ENCODE results near the gene ADPRHL1. TPM values are rescaled to one million over a fixed set of nuclear protein-coding genes. Genes with fewer than 3 reads are reported as not detected.

ADPRHL1 gene
- total RNA-seq, 2 experiments from 2014 or later, result 0.42 to 0.47 TPM

DNA sequence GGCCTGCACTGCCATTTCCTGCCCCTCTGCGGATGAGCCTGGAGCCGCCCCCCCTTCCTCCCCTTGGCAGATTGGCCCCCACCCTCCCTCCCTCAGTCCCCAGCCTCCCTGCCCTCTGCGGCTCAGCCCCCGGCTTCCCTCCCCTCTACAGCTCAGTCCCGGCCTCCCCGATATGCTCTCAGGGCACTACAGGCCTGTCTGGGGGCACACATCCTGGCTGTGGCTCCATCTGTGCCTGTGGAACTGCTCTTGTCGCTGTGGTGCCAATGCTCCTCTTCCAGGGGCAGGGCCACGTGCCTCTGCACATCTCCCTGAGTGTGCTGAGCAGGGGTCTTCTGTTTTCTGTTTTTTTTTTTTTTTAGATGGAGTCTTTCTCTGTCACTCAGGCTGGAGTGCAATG, 39.0 kb downstream of the ADPRHL1 start:
- H3K9me3 Mint-ChIP-seq, result peaks cover 2% of the 10 kb centered on the region
- intact Hi-C loops (cut with DNase I, micrococcal nuclease), result no loop called here
- Histone ChIP-seq H3K27me3 (ENCODE audit: control insufficient read depth in 1 of 2, insufficient read depth in 2 of 2, low read length in 2 of 2) (peaks cover 0 to 3% of the 10 kb centered on the region in 2 experiments), H3K9me3 (ENCODE audit: control insufficient read depth in 1 of 2, insufficient read depth in 1 of 2, low read length in 2 of 2) (peaks cover 0 to 26% of the 10 kb centered on the region in 2 experiments), H3K4me3 (ENCODE audit: low read length) (no peak overlapping the region), H3K4me1 (ENCODE audit: insufficient read depth, low read length) (no peaks in the 10 kb centered on the region), H3K36me3 (ENCODE audit: insufficient read depth, low read length) (no peaks in the 10 kb centered on the region), H3K27ac (ENCODE audit: low read depth in 1 of 2, low read length in 2 of 2) (no peak overlapping the region)
- no peaks in the 10 kb centered on the region for H3K4me1 Mint-ChIP-seq (ENCODE audit: low read depth)
- POLR2A ChIA-PET, result no interaction called here
- no peak overlapping the region for H3K4me3 Mint-ChIP-seq
- ATAC-seq (ENCODE audit: poor library complexity) (no peak), DNase-seq (no peak)
- H3K27me3 Mint-ChIP-seq, result peaks cover 6% of the 10 kb centered on the region
- TF ChIP-seq, protein P1, sequence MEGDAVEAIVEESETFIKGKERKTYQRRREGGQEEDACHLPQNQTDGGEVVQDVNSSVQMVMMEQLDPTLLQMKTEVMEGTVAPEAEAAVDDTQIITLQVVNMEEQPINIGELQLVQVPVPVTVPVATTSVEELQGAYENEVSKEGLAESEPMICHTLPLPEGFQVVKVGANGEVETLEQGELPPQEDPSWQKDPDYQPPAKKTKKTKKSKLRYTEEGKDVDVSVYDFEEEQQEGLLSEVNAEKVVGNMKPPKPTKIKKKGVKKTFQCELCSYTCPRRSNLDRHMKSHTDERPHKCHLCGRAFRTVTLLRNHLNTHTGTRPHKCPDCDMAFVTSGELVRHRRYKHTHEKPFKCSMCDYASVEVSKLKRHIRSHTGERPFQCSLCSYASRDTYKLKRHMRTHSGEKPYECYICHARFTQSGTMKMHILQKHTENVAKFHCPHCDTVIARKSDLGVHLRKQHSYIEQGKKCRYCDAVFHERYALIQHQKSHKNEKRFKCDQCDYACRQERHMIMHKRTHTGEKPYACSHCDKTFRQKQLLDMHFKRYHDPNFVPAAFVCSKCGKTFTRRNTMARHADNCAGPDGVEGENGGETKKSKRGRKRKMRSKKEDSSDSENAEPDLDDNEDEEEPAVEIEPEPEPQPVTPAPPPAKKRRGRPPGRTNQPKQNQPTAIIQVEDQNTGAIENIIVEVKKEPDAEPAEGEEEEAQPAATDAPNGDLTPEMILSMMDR (IDR thresholded peaks at IDR 0.05), result no peak
- H3K36me3 Mint-ChIP-seq (ENCODE audit: low read depth), result no peaks in the 10 kb centered on the region
- no peak overlapping the region for H3K27ac Mint-ChIP-seq
- CTCF ChIA-PET, result no interaction called here

DNA sequence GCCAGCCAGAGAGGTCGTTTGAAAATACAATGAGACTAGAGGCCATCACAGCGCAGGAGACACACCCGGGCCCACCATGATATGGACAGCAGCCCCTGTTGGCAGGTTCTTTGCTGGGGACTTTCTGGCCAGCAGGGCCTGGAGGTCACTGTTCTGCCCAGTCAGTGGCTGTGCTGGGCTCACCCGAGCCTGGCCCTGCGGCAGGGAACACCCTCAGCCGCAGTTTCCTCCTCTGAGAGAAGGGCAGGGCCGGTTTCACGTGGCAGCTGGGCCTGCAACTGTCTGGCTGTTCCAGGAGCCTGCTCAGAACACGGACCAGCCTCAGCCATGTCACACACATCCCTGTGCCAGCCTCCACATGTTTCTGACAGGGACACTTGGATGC, 39.4 kb downstream of the ADPRHL1 start:
- intact Hi-C loops (cut with DNase I, micrococcal nuclease), result no loop called here
- Mint-ChIP-seq H3K4me1 (ENCODE audit: low read depth) (no peaks in the 10 kb centered on the region), H3K27me3 (peaks cover 6% of the 10 kb centered on the region), H3K36me3 (ENCODE audit: low read depth) (no peaks in the 10 kb centered on the region), H3K4me3 (no peak overlapping the region), H3K27ac (no peak overlapping the region), H3K9me3 (peaks cover 2% of the 10 kb centered on the region)
- Histone ChIP-seq H3K9me3 (ENCODE audit: control insufficient read depth in 1 of 2, insufficient read depth in 1 of 2, low read length in 2 of 2) (peaks cover 0 to 29% of the 10 kb centered on the region in 2 experiments), H3K4me3 (ENCODE audit: low read length) (no peak overlapping the region), H3K36me3 (ENCODE audit: insufficient read depth, low read length) (no peaks in the 10 kb centered on the region), H3K4me1 (ENCODE audit: insufficient read depth, low read length) (no peaks in the 10 kb centered on the region), H3K27ac (ENCODE audit: low read depth in 1 of 2, low read length in 2 of 2) (no peak overlapping the region), H3K27me3 (ENCODE audit: control insufficient read depth in 1 of 2, insufficient read depth in 2 of 2, low read length in 2 of 2) (peaks cover 0 to 3% of the 10 kb centered on the region in 2 experiments)
- TF ChIP-seq, protein P1 (IDR thresholded peaks at IDR 0.05), result no peak
- ATAC-seq (ENCODE audit: poor library complexity) (no peak), DNase-seq (no peak)
- POLR2A ChIA-PET, result no interaction called here
- CTCF ChIA-PET, result no interaction called here

DNA sequence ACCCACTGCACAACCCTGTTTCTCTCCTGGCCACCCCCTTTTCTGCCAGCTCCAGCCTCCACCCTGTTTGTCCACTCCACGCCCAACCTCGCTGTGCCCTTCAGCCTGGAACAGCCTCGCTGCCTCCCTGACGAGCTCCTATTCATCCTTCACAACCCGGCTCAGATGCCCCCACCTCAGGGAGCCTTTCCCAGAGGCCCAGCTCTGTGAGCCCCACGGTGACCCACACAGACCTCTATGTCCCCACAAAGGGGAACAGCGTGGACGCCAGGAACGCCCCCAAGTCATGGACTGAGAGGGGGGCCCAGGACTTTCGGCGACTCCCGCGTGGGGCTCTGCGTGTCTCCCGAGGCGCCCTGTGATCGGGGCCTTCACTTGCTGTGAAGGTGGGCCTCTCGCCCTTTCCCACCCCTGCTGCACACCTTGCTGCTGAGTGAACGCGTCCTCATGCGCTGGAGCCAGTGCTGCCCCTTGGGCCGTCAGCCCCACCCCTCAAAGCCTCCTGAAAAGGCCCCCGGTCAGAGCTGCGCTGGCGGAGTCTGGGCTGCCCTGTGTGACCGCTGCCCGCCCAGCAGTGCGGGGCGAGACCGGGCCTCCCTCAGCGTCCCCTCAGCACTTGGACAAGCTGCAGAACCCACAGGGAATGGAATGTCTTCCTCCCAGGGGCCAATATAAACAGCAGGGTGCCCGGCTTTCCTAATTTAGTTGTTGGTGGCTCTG, 40.0 kb downstream of the ADPRHL1 start:
- H3K4me1 Mint-ChIP-seq (ENCODE audit: low read depth), result no peaks in the 10 kb centered on the region
- TF ChIP-seq, protein P1 (IDR thresholded peaks at IDR 0.05), result no peak
- no peaks in the 10 kb centered on the region for H3K4me1 ChIP-seq (ENCODE audit: insufficient read depth, low read length)
- H3K27me3 Mint-ChIP-seq, result peaks cover 9% of the 10 kb centered on the region
- no peak overlapping the region for H3K27ac Mint-ChIP-seq
- H3K36me3 ChIP-seq (ENCODE audit: insufficient read depth, low read length), result no peaks in the 10 kb centered on the region
- peaks cover 0 to 3% of the 10 kb centered on the region in 2 experiments for H3K27me3 ChIP-seq (ENCODE audit: control insufficient read depth in 1 of 2, insufficient read depth in 2 of 2, low read length in 2 of 2)
- DNase-seq (no peak), ATAC-seq (ENCODE audit: poor library complexity) (no peak)
- H3K9me3 ChIP-seq (ENCODE audit: control insufficient read depth in 1 of 2, insufficient read depth in 1 of 2, low read length in 2 of 2), result peaks cover 0 to 29% of the 10 kb centered on the region in 2 experiments
- no peak overlapping the region for H3K27ac ChIP-seq (ENCODE audit: low read depth in 1 of 2, low read length in 2 of 2)
- ChIA-PET CTCF (no interaction called here), POLR2A (no interaction called here)
- peaks cover 2% of the 10 kb centered on the region for H3K9me3 Mint-ChIP-seq
- H3K36me3 Mint-ChIP-seq (ENCODE audit: low read depth), result no peaks in the 10 kb centered on the region
- intact Hi-C loops (cut with DNase I, micrococcal nuclease), result no loop called here
- H3K4me3 Mint-ChIP-seq, result no peak overlapping the region
- no peak overlapping the region for H3K4me3 ChIP-seq (ENCODE audit: low read length)

Measured in CD4-positive, alpha-beta T cell (primary cell).